Vagina (tissue), 2 donors: ENCODE measurements around the gene STARD3. TPM values are rescaled to one million over a fixed set of nuclear protein-coding genes. Genes with fewer than 3 reads are reported as not detected.

Experiments used
- DNase-seq, 2 donors: peaks; one replicate each; pipeline ENCODE4 v3.0.0-alpha.2; 2017; ENCODE audit errors: extremely low spot score in 2 of 2
- H3K27ac ChIP-seq: fragments of 200-600 bp; sonication (generic); one replicate; pipeline ENCODE4 v1.5.1; 2019
- H3K27me3 ChIP-seq: fragments of 200-600 bp; sonication (generic); one replicate; pipeline ENCODE4 v1.5.1; 2019
- H3K36me3 ChIP-seq, 2 donors: fragments of 200-600 bp; sonication (generic); one replicate each; pipeline ENCODE4 v1.5.1; 2017 to 2019
- H3K4me1 ChIP-seq: fragments of 200-600 bp; sonication (generic); one replicate; pipeline ENCODE4 v1.5.1; 2019
- H3K4me3 ChIP-seq, 2 donors: fragments of 200-600 bp; sonication (generic); 1 replicate in 1 of 2; 2 replicates in 1 of 2; pipeline ENCODE4 v1.5.1; 2016 to 2019
- H3K9me3 ChIP-seq: fragments of 200-600 bp; sonication (generic); one replicate; pipeline ENCODE4 v1.5.1; 2019
- POLR2A ChIP-seq, 2 donors: fragments of 450-650 bp; IDR thresholded peaks; one replicate each; pipeline ENCODE4 v1.6.1; 2017; ENCODE audit warnings: antibody characterized with exemption in 2 of 2, mild to moderate bottlenecking in 2 of 2, moderate library complexity in 2 of 2
- POLR2AphosphoS5 ChIP-seq, 2 donors: sonication (generic); formaldehyde crosslinking; IDR thresholded peaks; one replicate each; pipeline ENCODE4 v1.9.0; 2017; ENCODE audit warnings: antibody characterized with exemption in 2 of 2, mild to moderate bottlenecking in 2 of 2, low read depth in 1 of 2; ENCODE audit not compliant: insufficient read depth in 1 of 2
- intact Hi-C: fragments of 100-400 bp; cut with DNase I; formaldehyde crosslinking; loops from one replicate; pipeline ENCODE4 v1.15.1; 2023
- total RNA-seq: library from RNA; depleted of rRNA; stranded (reverse); fragments of >200 nt; gene quantifications from one replicate; pipeline ENCODE4 v1.2.3, GENCODE V29; 2016
- TF ChIP-seq, protein P1 (sequence below), 3 experiments: fragments of 450-650 bp in 2 of 3; fragments of 200-600 bp in 1 of 3; sonication (generic) in 1 of 3; IDR thresholded peaks; one replicate each; pipeline ENCODE4 v1.5.1; 2017 to 2019; ENCODE audit warnings: antibody characterized with exemption in 3 of 3, mild to moderate bottlenecking in 2 of 3, moderate library complexity in 2 of 3

STARD3 gene
- total RNA-seq, 1 donor from 2014 or later: 148 TPM

DNA sequence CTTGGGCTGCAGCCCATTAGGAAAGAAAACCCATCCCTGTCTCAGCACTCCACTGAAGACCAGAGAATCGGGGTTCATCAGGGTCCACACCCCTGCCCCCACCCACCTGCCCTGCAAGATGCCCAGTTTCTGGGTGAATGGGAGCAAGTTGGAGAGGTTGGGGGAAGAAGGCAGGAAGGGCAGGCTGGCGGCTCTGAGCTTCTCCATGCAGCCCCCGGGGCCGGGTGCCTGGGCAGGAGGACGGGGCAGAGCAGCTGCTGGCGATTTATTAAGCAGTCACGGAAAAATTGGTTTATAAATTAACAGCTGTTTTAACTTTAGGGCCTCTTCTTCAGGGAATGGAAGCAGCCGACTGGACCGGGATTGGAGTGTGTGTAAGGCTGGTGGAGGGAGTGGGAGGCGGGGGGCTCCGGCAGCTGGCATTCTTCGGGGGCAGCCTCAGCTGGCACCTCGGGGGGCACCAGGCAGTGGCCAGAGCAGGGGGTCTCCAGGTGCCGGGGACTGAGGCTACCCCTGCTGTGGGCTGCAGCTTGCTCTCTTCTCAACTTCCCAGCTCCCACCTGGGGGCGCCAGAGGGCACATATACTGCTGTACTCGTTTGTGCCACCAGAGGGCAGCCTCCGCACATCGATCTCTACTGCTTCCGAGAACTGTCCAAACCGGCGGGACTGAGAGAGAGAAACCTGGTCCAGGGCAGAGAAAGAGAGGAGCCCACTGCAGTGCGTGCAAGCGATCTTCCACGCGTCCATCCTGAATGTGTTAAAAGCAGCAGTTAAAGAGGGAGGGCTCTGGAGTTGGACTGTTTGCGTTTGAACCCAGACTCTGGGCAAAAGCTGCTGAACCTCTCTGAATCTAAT, 15.2 kb upstream of the STARD3 start:
- H3K4me3 ChIP-seq: no peak overlapping the region
- intact Hi-C loops: loop anchor here (2.0 to 5.0 kb wide), 2 partner anchors 73 to 131 kb away; no protein-coding TSS in a partner anchor
- TF ChIP-seq, protein P1, sequence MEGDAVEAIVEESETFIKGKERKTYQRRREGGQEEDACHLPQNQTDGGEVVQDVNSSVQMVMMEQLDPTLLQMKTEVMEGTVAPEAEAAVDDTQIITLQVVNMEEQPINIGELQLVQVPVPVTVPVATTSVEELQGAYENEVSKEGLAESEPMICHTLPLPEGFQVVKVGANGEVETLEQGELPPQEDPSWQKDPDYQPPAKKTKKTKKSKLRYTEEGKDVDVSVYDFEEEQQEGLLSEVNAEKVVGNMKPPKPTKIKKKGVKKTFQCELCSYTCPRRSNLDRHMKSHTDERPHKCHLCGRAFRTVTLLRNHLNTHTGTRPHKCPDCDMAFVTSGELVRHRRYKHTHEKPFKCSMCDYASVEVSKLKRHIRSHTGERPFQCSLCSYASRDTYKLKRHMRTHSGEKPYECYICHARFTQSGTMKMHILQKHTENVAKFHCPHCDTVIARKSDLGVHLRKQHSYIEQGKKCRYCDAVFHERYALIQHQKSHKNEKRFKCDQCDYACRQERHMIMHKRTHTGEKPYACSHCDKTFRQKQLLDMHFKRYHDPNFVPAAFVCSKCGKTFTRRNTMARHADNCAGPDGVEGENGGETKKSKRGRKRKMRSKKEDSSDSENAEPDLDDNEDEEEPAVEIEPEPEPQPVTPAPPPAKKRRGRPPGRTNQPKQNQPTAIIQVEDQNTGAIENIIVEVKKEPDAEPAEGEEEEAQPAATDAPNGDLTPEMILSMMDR (IDR thresholded peaks at IDR 0.05): peak; percentile 99 to 100 (median 99)
- TF ChIP-seq POLR2A (IDR thresholded peaks at IDR 0.05): no peak
- peak; percentile 16 to 60 for TF ChIP-seq POLR2AphosphoS5 (IDR thresholded peaks at IDR 0.05; ENCODE audit: insufficient read depth in 1 of 2, low read depth in 1 of 2)
- no peak for DNase-seq
- H3K36me3 ChIP-seq: no peaks in the 10 kb centered on the region
- H3K4me1 ChIP-seq: peaks cover 23% of the 10 kb centered on the region
- H3K9me3 ChIP-seq: no peaks in the 10 kb centered on the region
- no peak overlapping the region for H3K27ac ChIP-seq
- no peaks in the 10 kb centered on the region for H3K27me3 ChIP-seq

- intact Hi-C loops: loop anchor here (2.0 to 5.0 kb wide), 2 partner anchors 74 to 130 kb away; no protein-coding TSS in a partner anchor
- Histone ChIP-seq H3K27ac (no peak overlapping the region), H3K4me1 (peaks cover 26% of the 10 kb centered on the region), H3K9me3 (no peaks in the 10 kb centered on the region), H3K36me3 (no peaks in the 10 kb centered on the region), H3K4me3 (no peak overlapping the region), H3K27me3 (peaks cover 7% of the 10 kb centered on the region)
- TF ChIP-seq POLR2A (IDR thresholded peaks at IDR 0.05) (no peak), POLR2AphosphoS5 (IDR thresholded peaks at IDR 0.05; ENCODE audit: insufficient read depth in 1 of 2, low read depth in 1 of 2) (no peak)
- TF ChIP-seq, protein P1 (IDR thresholded peaks at IDR 0.05): no peak
- DNase-seq: no peak
Observed at GRCh38 chr17:39622380-39623006, 14.5 kb upstream of the STARD3 start.

- intact Hi-C loops: loop anchor here (2.0 to 5.0 kb wide), 2 partner anchors 75 to 129 kb away; no protein-coding TSS in a partner anchor
- Histone ChIP-seq H3K4me1 (peaks cover 25% of the 10 kb centered on the region), H3K4me3 (no peak overlapping the region), H3K27ac (no peak overlapping the region), H3K27me3 (peaks cover 7% of the 10 kb centered on the region), H3K36me3 (no peaks in the 10 kb centered on the region), H3K9me3 (no peaks in the 10 kb centered on the region)
- peak in 1 of 2 donors; percentile 21 for TF ChIP-seq POLR2AphosphoS5 (IDR thresholded peaks at IDR 0.05; ENCODE audit: insufficient read depth in 1 of 2, low read depth in 1 of 2)
- no peak for TF ChIP-seq POLR2A (IDR thresholded peaks at IDR 0.05)
- TF ChIP-seq, protein P1 (IDR thresholded peaks at IDR 0.05): peak; percentile 80 to 96 (median 83)
- no peak for DNase-seq
Observed at GRCh38 chr17:39623356-39623950, 13.5 kb upstream of the STARD3 start.

DNA sequence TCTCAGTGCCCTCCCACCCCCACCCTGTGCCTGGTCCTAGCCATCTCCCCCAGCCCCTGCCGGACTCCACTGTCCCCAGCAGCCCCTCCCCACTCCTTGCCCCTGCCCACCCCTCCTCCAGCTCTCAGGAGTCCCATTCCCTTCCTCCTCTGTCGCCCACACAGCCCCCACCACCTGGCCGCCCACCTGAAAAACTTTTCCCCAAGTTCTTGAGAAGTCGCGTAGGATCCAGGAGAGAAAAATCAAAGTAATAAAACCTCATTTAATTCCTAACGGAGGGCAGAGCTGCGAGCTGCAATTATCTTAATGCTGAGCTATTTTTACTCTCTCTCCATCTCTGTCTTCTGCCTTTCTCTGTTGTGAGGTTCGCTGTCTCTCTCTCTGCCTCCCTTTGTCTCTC, 12.6 kb upstream of the STARD3 start:
- intact Hi-C loops: loop anchor here (5.0 kb wide), 1 partner anchor 128 kb away; no protein-coding TSS in a partner anchor
- TF ChIP-seq POLR2A (IDR thresholded peaks at IDR 0.05): no peak
- TF ChIP-seq, protein P1 (IDR thresholded peaks at IDR 0.05): no peak
- no peak for TF ChIP-seq POLR2AphosphoS5 (IDR thresholded peaks at IDR 0.05; ENCODE audit: insufficient read depth in 1 of 2, low read depth in 1 of 2)
- H3K27ac ChIP-seq: no peak overlapping the region
- H3K36me3 ChIP-seq: no peaks in the 10 kb centered on the region
- DNase-seq: no peak
- H3K4me3 ChIP-seq: no peak overlapping the region
- no peaks in the 10 kb centered on the region for H3K9me3 ChIP-seq
- H3K27me3 ChIP-seq: peaks cover 7% of the 10 kb centered on the region
- H3K4me1 ChIP-seq: peaks cover 19% of the 10 kb centered on the region
